Smooth muscle cell (in vitro differentiated cells): ENCODE data around the gene EFTUD2. TPM values are rescaled to one million over a fixed set of nuclear protein-coding genes. Genes with fewer than 3 reads are reported as not detected.

Source experiments
- DNase-seq: peaks from one replicate; lab custom pipeline; 2025; ENCODE audit not compliant: unreplicated experiment; lab: John Stamatoyannopoulos, UW
- H2AFZ ChIP-seq: fragments of 200-600 bp; sonication (generic); 2 replicates; pipeline ENCODE4 v1.6.0; 2016; ENCODE audit warnings: antibody characterized with exemption, low read depth, mild to moderate bottlenecking
- H3F3A ChIP-seq: fragments of 200-600 bp; sonication (generic); 2 replicates; pipeline ENCODE4 v1.6.0; 2017; ENCODE audit warnings: antibody characterized with exemption, low read depth
- H3K27ac ChIP-seq: fragments of 200-600 bp; sonication (generic); 2 replicates; pipeline ENCODE4 v1.5.1; 2016; ENCODE audit warnings: low read depth, mild to moderate bottlenecking
- H3K27me3 ChIP-seq: fragments of 200-600 bp; sonication (generic); 2 replicates; pipeline ENCODE4 v1.6.1; 2016; ENCODE audit warnings: low read depth, mild to moderate bottlenecking
- H3K36me3 ChIP-seq: fragments of 200-600 bp; sonication (generic); 2 replicates; pipeline ENCODE4 v1.5.1; 2016; ENCODE audit warnings: low read depth
- H3K4me1 ChIP-seq: fragments of 200-600 bp; sonication (generic); 2 replicates; pipeline ENCODE4 v1.5.1; 2016; ENCODE audit warnings: low read depth
- H3K4me2 ChIP-seq: fragments of 200-600 bp; sonication (generic); 2 replicates; pipeline ENCODE4 v1.6.0; 2016; ENCODE audit warnings: mild to moderate bottlenecking
- H3K4me3 ChIP-seq: fragments of 200-600 bp; sonication (generic); 2 replicates; pipeline ENCODE4 v1.5.1; 2016; ENCODE audit warnings: mild to moderate bottlenecking
- H3K79me2 ChIP-seq: fragments of 200-600 bp; sonication (generic); 2 replicates; pipeline ENCODE4 v1.6.0; 2016; ENCODE audit warnings: low read depth, mild to moderate bottlenecking
- H3K9ac ChIP-seq: fragments of 200-600 bp; sonication (generic); 2 replicates; pipeline ENCODE4 v1.6.0; 2016; ENCODE audit warnings: low read depth
- H3K9me3 ChIP-seq: fragments of 200-600 bp; sonication (generic); replicated peaks from 2 replicates; pipeline ENCODE4 v1.5.1; 2016; ENCODE audit warnings: low read depth
- H4K20me1 ChIP-seq: fragments of 200-600 bp; sonication (generic); 2 replicates; pipeline ENCODE4 v1.6.0; 2016; ENCODE audit warnings: low read depth
- CTCF ChIP-seq: fragments of 200-600 bp; sonication (generic); IDR thresholded peaks from 2 replicates; pipeline ENCODE4 v1.5.1; 2017; ENCODE audit warnings: borderline replicate concordance, mild to moderate bottlenecking, antibody characterized with exemption; ENCODE audit not compliant: insufficient read depth, poor library complexity, severe bottlenecking
- WGBS: methylation state at CpG from one replicate; pipeline ENCODE4 v1.1.7; 2016; ENCODE audit warnings: low lambda C conversion rate; 5-methylcytosine and 5-hydroxymethylcytosine counted together
- polyA plus RNA-seq: library from polyadenylated mRNA; unstranded; fragments of >200 nt; fragmentation: Nextera tagmentation; extraction: Ambion mirVana; gene quantifications from 2 replicates; pipeline ENCODE4 v1.2.1, GENCODE V29; 2016
- total RNA-seq: library from RNA; depleted of rRNA; stranded (reverse); fragments of >200 nt; gene quantifications from 2 replicates; pipeline ENCODE4 v1.2.3, GENCODE V29; 2014

EFTUD2 gene
- total and polyA plus RNA-seq, 2 experiments from 2014 or later, result 57.2 to 76.0 TPM

- 70% methylated on average over 6 of the region's 6 CpGs for WGBS
- H4K20me1 ChIP-seq, result no peaks in the 10 kb centered on the region
- no peak overlapping the region for H3K9ac ChIP-seq
- no peak overlapping the region for H3K4me3 ChIP-seq
- no peak overlapping the region for H3K4me2 ChIP-seq
- H3K9me3 ChIP-seq, result no peaks in the 10 kb centered on the region
- peaks cover 3% of the 10 kb centered on the region for H3F3A ChIP-seq
- peaks cover 16% of the 10 kb centered on the region for H3K36me3 ChIP-seq
- DNase-seq, result no peak
- H3K27ac ChIP-seq, result no peak overlapping the region
- H3K79me2 ChIP-seq, result no peaks in the 10 kb centered on the region
- no peaks in the 10 kb centered on the region for H3K4me1 ChIP-seq
- peak; percentile 58 for TF ChIP-seq CTCF
- no peak overlapping the region for H2AFZ ChIP-seq
- H3K27me3 ChIP-seq, result no peaks in the 10 kb centered on the region
These were observed 20.5 kb downstream of the EFTUD2 start for GRCh38 chr17:44878627-44879221.

- Histone ChIP-seq H3F3A (peaks cover 3% of the 10 kb centered on the region), H3K36me3 (peaks cover 5% of the 10 kb centered on the region)
These were observed 22.1 kb downstream of the EFTUD2 start for GRCh38 chr17:44877121-44877520.

GRCh38 chr17:44875761-44876160, 23.5 kb downstream of the EFTUD2 start:
- Histone ChIP-seq H4K20me1 (no peaks in the 10 kb centered on the region), H3K4me3 (no peak overlapping the region), H3K27me3 (no peaks in the 10 kb centered on the region), H3K4me1 (no peaks in the 10 kb centered on the region), H3K27ac (no peak overlapping the region), H3K79me2 (no peaks in the 10 kb centered on the region), H3K9me3 (no peaks in the 10 kb centered on the region), H3K4me2 (no peak overlapping the region), H3F3A (peaks cover 3% of the 10 kb centered on the region), H2AFZ (no peak overlapping the region), H3K9ac (no peak overlapping the region), H3K36me3 (peaks cover 4% of the 10 kb centered on the region)
- DNase-seq, result no peak
- no peak for TF ChIP-seq CTCF
- WGBS, result 98% methylated on average over 6 of the region's 6 CpGs

More at GRCh38 chr17:44877121-44877520, 22.1 kb downstream of the EFTUD2 start:
- Histone ChIP-seq H3K27me3 (no peaks in the 10 kb centered on the region), H3K4me1 (no peaks in the 10 kb centered on the region), H3K4me2 (no peak overlapping the region), H3K27ac (no peak overlapping the region), H3K9ac (no peak overlapping the region), H3K79me2 (no peaks in the 10 kb centered on the region), H3K4me3 (no peak overlapping the region), H3K9me3 (no peaks in the 10 kb centered on the region), H4K20me1 (no peaks in the 10 kb centered on the region), H2AFZ (no peak overlapping the region)
- no peak for DNase-seq
- WGBS, result 96% methylated on average over 5 of the region's 5 CpGs
- TF ChIP-seq CTCF, result no peak
